Esophagus muscularis mucosa (tissue), 3 donors: ENCODE measurements around the gene FANCE.

ENCODE experiments used
- POLR2A ChIP-seq: fragments of 450-650 bp; IDR thresholded peaks from one replicate; pipeline ENCODE4 v1.6.1; 2017; ENCODE audit warnings: antibody characterized with exemption, moderate library complexity, mild to moderate bottlenecking, low read depth
- TF ChIP-seq, protein P1 (sequence below), 3 experiments: fragments of 200-600 bp in 2 of 3; fragments of 450-650 bp in 1 of 3; sonication (generic) in 2 of 3; IDR thresholded peaks; one replicate each; pipeline ENCODE4 v1.5.1; 2017 to 2019; ENCODE audit warnings: antibody characterized with exemption in 3 of 3, mild to moderate bottlenecking in 2 of 3, moderate library complexity in 1 of 3

DNA sequence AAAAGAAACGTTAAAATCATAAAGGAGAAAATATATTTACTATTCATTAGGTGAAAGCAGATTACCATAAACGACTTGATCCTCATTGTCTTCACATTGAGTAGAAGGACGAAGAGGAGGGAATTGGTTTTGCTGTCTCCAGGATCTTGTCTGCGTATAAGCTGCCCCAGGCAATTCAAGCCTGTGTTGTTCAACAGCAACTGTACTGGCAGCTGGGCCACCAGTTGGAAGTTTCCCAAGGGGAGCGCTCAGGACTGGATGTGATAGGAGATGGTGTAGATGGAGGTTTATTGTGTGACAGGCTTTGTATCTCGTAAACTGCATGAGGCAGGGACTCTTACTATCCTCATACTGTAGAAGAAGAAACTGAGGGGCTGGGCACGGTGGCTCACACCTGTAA is 3.9 kb upstream of the FANCE start:
- TF ChIP-seq, protein P1, sequence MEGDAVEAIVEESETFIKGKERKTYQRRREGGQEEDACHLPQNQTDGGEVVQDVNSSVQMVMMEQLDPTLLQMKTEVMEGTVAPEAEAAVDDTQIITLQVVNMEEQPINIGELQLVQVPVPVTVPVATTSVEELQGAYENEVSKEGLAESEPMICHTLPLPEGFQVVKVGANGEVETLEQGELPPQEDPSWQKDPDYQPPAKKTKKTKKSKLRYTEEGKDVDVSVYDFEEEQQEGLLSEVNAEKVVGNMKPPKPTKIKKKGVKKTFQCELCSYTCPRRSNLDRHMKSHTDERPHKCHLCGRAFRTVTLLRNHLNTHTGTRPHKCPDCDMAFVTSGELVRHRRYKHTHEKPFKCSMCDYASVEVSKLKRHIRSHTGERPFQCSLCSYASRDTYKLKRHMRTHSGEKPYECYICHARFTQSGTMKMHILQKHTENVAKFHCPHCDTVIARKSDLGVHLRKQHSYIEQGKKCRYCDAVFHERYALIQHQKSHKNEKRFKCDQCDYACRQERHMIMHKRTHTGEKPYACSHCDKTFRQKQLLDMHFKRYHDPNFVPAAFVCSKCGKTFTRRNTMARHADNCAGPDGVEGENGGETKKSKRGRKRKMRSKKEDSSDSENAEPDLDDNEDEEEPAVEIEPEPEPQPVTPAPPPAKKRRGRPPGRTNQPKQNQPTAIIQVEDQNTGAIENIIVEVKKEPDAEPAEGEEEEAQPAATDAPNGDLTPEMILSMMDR (IDR thresholded peaks at IDR 0.05): no peak
- no peak for TF ChIP-seq POLR2A
